ENCODE data around the gene SH2D3A.
A peak's percentile ranks its signal among the peaks of the same experiment; 100 is the strongest.

SH2D3A gene

GRCh38 chr19:6730153-6730804, 37.0 kb downstream of the SH2D3A start:
- no peak for TF ChIP-seq CTCF (IDR thresholded peaks at IDR 0.05; ENCODE audit: low read depth, low read length)
- no peak for DNase-seq (ENCODE audit: low read depth in 2 of 2)
- H3K4me3 ChIP-seq (replicated peaks in 1 of 2; ENCODE audit: low read depth in 2 of 2, low read length in 2 of 2) = no peak overlapping the region

DNA sequence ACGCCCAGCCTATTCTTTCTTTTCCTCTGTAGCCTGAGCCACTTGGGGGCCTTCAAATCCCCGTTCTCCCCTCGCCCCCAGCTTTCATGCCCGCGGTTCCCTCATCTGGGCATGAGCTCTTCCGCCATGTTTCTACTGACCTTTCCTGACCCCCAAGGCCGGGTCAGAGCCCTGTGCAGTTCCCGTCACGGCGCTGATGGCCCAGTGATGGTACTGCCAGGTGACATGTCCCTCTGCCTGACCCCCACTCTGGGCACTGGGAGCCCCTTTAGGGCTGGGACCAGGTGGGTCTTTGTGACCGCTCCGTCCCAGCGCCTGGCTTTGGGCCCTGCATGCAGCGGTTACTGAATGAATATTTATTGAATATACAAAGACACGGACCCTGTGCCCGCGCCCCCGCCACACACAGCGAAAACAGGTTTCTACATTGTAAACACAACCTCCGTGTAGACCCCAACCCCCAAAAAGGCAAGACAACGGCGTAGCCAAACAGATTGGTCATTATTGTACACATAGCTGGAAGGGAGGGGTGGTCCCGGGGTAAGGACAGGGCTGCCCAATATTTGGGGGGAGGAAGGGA, 37.6 kb downstream of the SH2D3A start:
- TF ChIP-seq CTCF (IDR thresholded peaks at IDR 0.05; ENCODE audit: low read depth, low read length) = no peak
- no peak overlapping the region for H3K4me3 ChIP-seq (replicated peaks in 1 of 2; ENCODE audit: low read depth in 2 of 2, low read length in 2 of 2)
- DNase-seq (ENCODE audit: low read depth in 2 of 2) = no peak

DNA sequence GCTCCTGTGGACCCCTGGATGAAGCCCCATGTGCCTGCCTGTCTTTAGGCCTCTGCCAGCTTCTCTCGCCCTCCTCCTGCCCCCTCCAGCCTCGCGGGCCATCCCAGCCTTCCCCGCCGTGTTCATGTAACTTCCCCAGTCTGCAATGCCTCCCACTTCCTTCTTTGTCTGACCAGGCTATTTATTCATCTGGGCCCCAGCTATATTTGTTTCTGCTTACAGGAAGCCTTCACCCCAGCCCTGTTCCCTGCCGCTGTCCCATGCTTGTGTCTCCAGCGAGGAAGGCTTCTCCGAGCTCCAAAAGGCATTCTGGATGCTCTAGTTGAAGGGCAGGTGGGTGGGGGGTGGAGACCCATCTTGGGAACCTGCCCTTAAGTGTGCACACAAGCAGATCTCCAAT, 38.9 kb downstream of the SH2D3A start:
- DNase-seq (ENCODE audit: low read depth in 2 of 2) = no peak
- H3K4me3 ChIP-seq (replicated peaks in 1 of 2; ENCODE audit: low read depth in 2 of 2, low read length in 2 of 2) = no peak overlapping the region
- TF ChIP-seq CTCF (IDR thresholded peaks at IDR 0.05; ENCODE audit: low read depth, low read length) = no peak

DNA sequence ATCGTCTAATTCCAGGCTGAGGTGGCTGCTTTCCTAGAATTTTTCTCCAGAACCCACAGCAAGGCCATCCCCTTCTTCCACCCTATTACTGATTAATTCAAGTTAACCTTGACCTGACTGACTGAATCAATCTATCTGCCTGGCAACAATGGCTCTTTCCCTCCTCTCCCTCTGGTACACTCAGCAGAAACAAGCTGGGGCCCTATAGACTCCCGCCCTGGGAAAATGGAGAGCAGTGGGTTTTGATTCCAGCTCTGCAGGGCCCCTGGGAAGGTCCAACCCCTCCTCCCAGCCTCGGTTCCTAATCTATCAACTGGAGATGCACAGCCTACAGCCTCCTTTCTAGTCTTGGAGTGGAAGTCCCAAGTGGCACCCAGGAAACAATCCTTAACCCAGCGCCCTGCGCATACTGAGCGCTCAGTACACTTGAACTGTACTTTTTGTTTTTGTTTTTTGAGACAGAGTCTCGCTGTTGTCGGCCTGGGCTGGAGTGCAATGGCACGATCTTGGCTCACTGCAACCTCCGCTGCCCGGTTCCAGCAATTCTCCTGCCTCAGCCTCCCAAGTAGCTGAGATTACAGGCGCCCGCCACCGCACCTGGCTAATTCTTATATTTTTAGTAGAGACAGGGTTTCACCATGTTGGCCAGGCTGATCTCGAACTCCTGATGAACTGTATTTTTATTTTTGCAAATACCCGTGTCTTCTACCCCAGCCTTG, 41.6 kb downstream of the SH2D3A start:
- TF ChIP-seq CTCF (IDR thresholded peaks at IDR 0.05; ENCODE audit: low read depth, low read length) = no peak
- DNase-seq (ENCODE audit: low read depth in 2 of 2) = no peak
- no peak overlapping the region for H3K4me3 ChIP-seq (replicated peaks in 1 of 2; ENCODE audit: low read depth in 2 of 2, low read length in 2 of 2)

DNA sequence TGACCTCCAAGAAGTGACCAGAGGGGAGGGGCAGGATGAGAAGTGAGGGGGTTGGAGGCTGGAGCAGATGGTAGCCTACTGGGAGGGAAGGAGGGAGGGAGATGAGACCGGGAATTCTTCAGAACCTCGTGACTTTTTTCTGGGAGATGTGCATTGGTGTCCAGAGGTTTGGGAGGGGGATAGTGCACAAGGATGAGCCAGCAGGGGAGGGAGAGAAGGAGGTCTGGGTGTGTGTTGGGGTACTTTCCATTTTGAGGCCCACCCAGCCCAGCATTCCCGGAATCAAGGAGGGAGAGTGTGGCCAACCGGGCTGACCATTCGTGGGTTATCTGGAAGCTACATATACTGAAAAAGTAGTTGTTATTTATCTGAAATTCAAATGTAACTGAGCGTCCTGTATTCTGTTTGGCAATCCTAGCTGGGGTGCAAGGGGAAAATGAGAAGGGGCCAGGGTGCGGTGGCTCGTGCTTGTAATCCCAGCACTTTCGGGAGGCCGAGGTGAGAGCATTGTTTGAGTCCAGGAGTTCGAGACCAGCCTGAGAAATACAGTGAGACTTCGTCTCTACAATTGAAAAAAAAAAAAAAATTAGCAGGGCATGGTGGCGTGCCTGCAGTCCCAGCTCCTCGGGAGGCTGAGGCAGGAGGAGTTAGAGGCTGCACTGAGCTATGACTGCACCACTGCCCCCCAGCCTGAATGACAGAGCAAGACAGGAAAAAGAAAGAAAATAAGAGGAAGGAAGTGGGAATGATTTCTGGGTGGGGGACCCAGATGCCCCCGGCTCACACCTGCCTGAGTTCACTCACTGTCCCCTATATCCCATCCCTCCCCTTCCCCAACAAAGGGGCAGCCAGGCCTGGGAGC, 42.4 kb downstream of the SH2D3A start:
- no peak for DNase-seq (ENCODE audit: low read depth in 2 of 2)
- no peak for TF ChIP-seq CTCF (IDR thresholded peaks at IDR 0.05; ENCODE audit: low read depth, low read length)
- no peak overlapping the region for H3K4me3 ChIP-seq (replicated peaks in 1 of 2; ENCODE audit: low read depth in 2 of 2, low read length in 2 of 2)

GRCh38 chr19:6723738-6724137, 43.5 kb downstream of the SH2D3A start:
- TF ChIP-seq CTCF (IDR thresholded peaks at IDR 0.05; ENCODE audit: low read depth, low read length) = no peak
- peak; percentile 29 to 43 for DNase-seq (ENCODE audit: low read depth in 2 of 2)
- H3K4me3 ChIP-seq (replicated peaks in 1 of 2; ENCODE audit: low read depth in 2 of 2, low read length in 2 of 2) = no peak overlapping the region

All from cardiac fibroblast (primary cell).